Measurements from ENCODE around the gene LMNTD1.

DNA sequence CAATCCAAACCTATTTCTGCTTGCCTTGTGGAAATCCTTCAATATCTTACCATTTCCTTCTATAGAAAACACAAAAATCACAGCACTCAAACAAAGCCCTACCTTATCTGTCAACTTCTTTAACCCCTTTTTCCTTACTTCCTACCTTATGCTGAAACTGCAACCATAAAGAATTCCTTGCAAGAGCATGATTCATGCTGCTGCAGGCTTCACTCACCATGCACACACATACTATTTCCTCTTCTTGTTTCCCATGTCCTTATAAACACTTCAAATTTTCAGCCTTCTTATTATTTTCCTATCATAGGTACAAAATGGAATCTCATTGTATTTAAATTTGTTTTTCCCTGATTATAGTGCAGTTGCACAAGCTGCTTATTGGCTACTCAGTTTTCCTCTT is 23.3 kb downstream of the LMNTD1 start:
- TF ChIP-seq, protein P1, sequence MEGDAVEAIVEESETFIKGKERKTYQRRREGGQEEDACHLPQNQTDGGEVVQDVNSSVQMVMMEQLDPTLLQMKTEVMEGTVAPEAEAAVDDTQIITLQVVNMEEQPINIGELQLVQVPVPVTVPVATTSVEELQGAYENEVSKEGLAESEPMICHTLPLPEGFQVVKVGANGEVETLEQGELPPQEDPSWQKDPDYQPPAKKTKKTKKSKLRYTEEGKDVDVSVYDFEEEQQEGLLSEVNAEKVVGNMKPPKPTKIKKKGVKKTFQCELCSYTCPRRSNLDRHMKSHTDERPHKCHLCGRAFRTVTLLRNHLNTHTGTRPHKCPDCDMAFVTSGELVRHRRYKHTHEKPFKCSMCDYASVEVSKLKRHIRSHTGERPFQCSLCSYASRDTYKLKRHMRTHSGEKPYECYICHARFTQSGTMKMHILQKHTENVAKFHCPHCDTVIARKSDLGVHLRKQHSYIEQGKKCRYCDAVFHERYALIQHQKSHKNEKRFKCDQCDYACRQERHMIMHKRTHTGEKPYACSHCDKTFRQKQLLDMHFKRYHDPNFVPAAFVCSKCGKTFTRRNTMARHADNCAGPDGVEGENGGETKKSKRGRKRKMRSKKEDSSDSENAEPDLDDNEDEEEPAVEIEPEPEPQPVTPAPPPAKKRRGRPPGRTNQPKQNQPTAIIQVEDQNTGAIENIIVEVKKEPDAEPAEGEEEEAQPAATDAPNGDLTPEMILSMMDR (conservative IDR thresholded peaks at IDR 0.05) = no peak
- no peak for TF ChIP-seq ZFX (IDR thresholded peaks at IDR 0.05)

All from C4-2B (cell line).